ENCODE data around the gene ST8SIA3. TPM values are rescaled to one million over a fixed set of nuclear protein-coding genes. Genes with fewer than 3 reads are reported as not detected.
A peak's percentile ranks its signal among the peaks of the same experiment; 100 is the strongest.

The ST8SIA3 gene
- total and polyA plus RNA-seq, 5 experiments from 2014 or later: not detected

DNA sequence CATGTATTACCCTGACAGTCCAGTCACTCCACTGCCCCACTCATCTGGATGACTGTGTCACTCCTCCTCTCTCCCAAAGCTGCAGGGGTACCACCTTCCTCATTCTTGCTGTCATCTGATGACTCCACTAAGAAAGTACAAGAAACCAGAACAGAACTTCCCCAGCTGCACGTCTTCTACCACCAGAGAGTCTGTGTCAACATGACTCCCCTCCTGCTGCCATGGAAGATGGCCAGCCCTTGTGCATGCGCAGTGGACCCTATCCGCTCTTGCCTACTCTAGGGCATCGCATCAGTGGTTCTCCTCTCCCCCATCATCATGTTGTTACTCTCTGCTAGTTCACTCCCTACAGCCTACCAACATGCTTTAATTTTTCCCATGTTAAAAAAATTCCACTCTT, 14.5 kb upstream of the ST8SIA3 start:
- POLR2A ChIA-PET: no interaction called here
- H3K4me3 Mint-ChIP-seq: no peak overlapping the region
- H3K27ac Mint-ChIP-seq: peak overlapping the region in 1 of 10 donors; percentile 71
- ATAC-seq (no peak), DNase-seq (no peak)
- H3K36me3 Mint-ChIP-seq: no peaks in the 10 kb centered on the region
- peaks cover 0 to 20% (median 0%) of the 10 kb centered on the region in 9 donors for H3K9me3 Mint-ChIP-seq
- no peaks in the 10 kb centered on the region for H3K4me1 Mint-ChIP-seq
- peaks cover 17 to 73% (median 27%) of the 10 kb centered on the region in 5 donors for H3K27me3 Mint-ChIP-seq

DNA sequence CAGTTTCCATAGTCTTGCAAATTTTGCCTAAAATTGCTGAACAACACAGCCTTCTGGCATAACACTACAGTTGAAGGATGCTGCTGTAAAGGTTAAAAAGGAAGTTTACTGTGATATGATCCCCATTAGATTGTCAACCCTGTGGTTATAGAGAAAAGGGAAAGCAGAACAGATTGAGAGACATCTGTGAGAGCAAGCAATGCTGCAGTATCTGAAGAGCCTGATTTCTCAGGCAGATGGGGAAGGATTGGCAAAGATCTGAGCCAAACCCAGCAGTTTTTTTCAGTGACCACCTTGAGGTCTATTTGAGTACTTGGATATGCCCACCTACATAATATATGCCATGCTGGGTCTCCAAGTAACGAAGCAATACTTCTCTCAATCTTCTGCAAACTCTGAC, 8.5 kb upstream of the ST8SIA3 start:
- H3K4me3 Mint-ChIP-seq: no peak overlapping the region
- DNase-seq (no peak), ATAC-seq (no peak)
- POLR2A ChIA-PET: no interaction called here
- H3K27me3 Mint-ChIP-seq: peaks cover 14 to 69% (median 38%) of the 10 kb centered on the region in 5 donors
- no peaks in the 10 kb centered on the region for H3K4me1 Mint-ChIP-seq
- H3K27ac Mint-ChIP-seq: no peak overlapping the region
- H3K9me3 Mint-ChIP-seq: peaks cover 0 to 20% (median 0%) of the 10 kb centered on the region in 9 donors
- H3K36me3 Mint-ChIP-seq: no peaks in the 10 kb centered on the region

DNA sequence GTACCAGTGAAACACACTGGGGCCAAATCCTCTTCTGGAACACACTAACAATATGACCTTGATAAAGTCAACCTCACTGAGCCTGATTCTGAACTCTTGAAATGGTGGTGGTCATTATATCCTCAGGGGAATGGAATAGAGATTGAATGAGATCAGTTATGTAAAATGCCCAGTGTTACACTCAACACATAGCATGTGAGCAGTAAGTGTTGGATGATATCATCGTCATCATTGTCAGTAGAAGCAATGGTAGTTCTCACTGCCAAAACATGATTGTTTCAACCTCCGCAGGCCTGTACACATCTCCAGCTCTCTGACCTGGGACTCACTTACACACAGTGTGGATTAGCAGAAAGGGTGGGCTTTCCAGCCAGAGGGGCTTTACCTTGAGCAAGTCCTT, 5.5 kb upstream of the ST8SIA3 start:
- no peak overlapping the region for H3K4me3 Mint-ChIP-seq
- no peak overlapping the region for H3K27ac Mint-ChIP-seq
- H3K4me1 Mint-ChIP-seq: no peaks in the 10 kb centered on the region
- H3K9me3 Mint-ChIP-seq: peaks cover 0 to 8% (median 0%) of the 10 kb centered on the region in 9 donors
- DNase-seq: no peak
- H3K36me3 Mint-ChIP-seq: no peaks in the 10 kb centered on the region
- no peak for ATAC-seq
- POLR2A ChIA-PET: no interaction called here
- peaks cover 34 to 64% (median 34%) of the 10 kb centered on the region in 5 donors for H3K27me3 Mint-ChIP-seq

DNA sequence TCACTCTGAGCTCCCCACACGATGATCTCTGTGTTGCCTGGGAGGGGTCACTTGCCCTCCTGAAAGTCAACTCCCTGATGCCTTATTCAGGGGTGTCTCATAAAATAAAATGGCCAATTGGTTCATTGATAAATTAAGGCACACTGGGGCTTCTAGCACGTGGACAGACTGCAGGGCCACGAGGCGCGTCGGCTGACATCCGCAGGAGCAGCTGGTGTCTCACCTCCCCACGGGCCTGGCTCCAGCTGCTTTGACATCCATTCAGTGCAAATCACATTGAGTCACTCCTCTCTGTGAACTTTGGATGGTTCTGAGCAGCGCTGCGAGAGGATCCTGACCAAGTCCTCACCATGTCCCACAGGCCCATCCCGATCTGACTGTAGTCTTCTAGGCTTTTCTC, 4.6 kb upstream of the ST8SIA3 start:
- no peak for DNase-seq
- H3K27ac Mint-ChIP-seq: no peak overlapping the region
- POLR2A ChIA-PET: no interaction called here
- peaks cover 34 to 66% (median 36%) of the 10 kb centered on the region in 5 donors for H3K27me3 Mint-ChIP-seq
- H3K36me3 Mint-ChIP-seq: no peaks in the 10 kb centered on the region
- peaks cover 0 to 4% (median 0%) of the 10 kb centered on the region in 4 donors for H3K4me1 Mint-ChIP-seq
- peaks cover 0 to 9% (median 0%) of the 10 kb centered on the region in 9 donors for H3K9me3 Mint-ChIP-seq
- H3K4me3 Mint-ChIP-seq: no peak overlapping the region
- ATAC-seq: no peak

DNA sequence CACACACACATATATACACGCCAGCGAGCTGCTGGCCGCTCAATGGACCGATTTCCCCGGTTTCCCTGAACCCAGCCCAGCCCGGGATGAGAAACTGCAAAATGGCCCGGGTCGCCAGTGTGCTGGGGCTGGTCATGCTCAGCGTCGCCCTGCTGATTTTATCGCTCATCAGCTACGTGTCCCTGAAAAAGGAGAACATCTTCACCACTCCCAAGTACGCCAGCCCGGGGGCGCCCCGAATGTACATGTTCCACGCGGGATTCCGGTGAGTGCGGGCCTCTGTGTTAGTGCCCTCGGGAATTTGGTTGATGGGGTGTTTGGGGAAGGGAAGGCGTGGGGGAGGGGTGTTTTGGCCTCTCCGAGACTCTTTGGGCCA, 392 bp downstream of the ST8SIA3 start:
- peaks cover 47 to 84% (median 52%) of the 10 kb centered on the region in 5 donors for H3K27me3 Mint-ChIP-seq
- H3K4me3 Mint-ChIP-seq: peak overlapping the region in 1 of 10 donors; percentile 42
- H3K9me3 Mint-ChIP-seq: peaks cover 0 to 21% (median 13%) of the 10 kb centered on the region in 9 donors
- ATAC-seq (no peak), DNase-seq (no peak)
- H3K4me1 Mint-ChIP-seq: peaks cover 0 to 7% (median 5%) of the 10 kb centered on the region in 4 donors
- peaks cover 0 to 14% (median 3%) of the 10 kb centered on the region in 3 donors for H3K36me3 Mint-ChIP-seq
- POLR2A ChIA-PET: no interaction called here
- H3K27ac Mint-ChIP-seq: no peak overlapping the region

DNA sequence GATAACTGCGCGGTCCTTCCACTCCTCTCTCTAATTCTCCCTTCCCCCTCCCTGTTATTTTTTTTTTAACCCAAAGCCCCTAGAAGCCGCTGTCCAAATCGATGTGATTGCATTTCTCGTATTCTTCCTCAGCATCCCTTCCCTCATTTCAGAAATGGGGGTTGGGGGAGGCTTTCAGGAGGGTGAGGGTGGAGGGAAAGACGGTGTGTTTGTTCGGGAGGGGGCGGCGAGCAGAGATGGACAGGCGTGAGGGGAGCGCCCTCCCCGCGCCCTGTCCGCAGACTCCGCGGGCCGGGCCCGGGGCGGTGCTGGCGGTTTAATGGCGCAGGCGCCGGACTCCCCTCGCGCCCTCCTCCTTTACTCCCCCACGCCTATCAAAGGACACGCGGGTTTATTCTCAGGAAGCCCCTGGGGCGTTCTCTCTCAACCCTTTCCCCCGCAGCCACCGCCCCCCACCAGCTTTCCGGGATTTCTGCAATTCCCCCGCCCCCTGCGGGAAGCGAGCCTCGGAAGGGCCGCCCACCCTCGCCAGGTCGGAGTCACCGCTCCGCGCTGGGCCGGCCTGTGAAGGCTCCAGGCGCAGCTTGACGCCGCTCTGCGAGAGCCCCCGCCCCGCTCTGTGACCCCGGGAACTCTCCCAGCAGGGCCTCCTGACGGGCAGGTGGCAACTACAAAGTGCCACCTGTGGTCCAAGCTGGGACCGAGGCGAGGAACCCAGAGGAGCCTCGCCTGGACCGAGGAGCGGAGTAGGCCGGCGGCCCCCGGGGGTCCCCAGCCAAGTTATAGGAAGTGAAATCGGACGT, 981 bp downstream of the ST8SIA3 start:
- Mint-ChIP-seq H3K36me3 (peaks cover 0 to 14% (median 3%) of the 10 kb centered on the region in 3 donors), H3K27ac (no peak overlapping the region), H3K27me3 (peaks cover 45 to 84% (median 50%) of the 10 kb centered on the region in 5 donors), H3K4me1 (peaks cover 0 to 7% (median 5%) of the 10 kb centered on the region in 4 donors), H3K9me3 (peaks cover 0 to 21% (median 13%) of the 10 kb centered on the region in 9 donors), H3K4me3 (peak overlapping the region in 1 of 10 donors; percentile 54)
- POLR2A ChIA-PET: no interaction called here
- DNase-seq (no peak), ATAC-seq (no peak)

DNA sequence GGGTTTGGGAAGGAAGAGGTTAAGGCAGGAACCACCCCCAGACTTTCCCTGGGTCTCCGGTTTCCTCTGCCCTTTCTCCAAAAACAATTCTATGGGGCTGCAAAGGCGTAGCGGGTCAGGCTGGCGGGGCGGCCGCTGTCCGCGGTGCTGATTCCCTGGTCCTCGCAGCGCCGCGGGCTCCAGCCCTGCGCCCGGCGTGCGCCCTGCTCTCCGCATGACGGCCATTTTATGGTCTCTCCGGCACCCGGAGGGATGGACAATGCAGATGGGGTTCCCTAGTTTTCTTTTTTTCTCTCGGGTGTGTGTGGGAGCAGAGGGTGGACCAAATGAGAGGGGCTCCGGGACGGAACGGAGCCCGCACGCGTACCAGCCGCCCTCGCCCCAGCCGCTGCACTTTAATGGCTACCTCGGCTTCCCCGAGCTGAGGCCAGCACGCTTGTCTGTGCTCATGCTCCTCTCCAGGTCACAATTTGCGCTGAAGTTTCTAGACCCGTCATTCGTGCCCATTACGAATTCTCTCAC, 1.6 kb downstream of the ST8SIA3 start:
- no peak for ATAC-seq
- Mint-ChIP-seq H3K9me3 (peaks cover 0 to 21% (median 13%) of the 10 kb centered on the region in 9 donors), H3K36me3 (peaks cover 0 to 14% (median 3%) of the 10 kb centered on the region in 3 donors), H3K4me3 (peak overlapping the region in 2 of 10 donors; percentile 11 to 42), H3K4me1 (peaks cover 0 to 7% (median 5%) of the 10 kb centered on the region in 4 donors), H3K27me3 (peaks cover 50 to 89% (median 51%) of the 10 kb centered on the region in 5 donors), H3K27ac (no peak overlapping the region)
- POLR2A ChIA-PET: no interaction called here
- DNase-seq: no peak

DNA sequence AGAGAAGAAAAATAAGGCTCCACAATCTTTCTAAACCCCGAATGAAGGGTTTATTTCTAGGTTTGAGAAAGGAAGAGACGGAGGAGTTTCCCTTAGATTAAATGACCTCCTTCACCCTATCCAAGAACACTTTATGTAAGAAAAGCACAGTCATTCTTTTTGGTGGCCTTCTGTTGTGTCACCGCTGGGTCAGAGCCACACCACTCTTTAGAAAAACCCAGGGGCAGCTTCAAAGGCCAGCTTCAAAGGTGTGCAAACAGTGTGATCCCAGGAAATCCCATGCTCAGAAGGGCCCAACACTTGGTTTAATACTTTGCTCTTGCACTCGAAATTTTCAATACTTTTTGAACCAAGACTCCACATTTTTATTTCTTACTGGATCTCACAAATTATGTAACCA, 7.1 kb downstream of the ST8SIA3 start:
- Mint-ChIP-seq H3K9me3 (peaks cover 0 to 17% (median 9%) of the 10 kb centered on the region in 9 donors), H3K36me3 (peaks cover 0 to 10% (median 3%) of the 10 kb centered on the region in 3 donors), H3K27ac (no peak overlapping the region), H3K4me1 (no peaks in the 10 kb centered on the region), H3K4me3 (no peak overlapping the region), H3K27me3 (peaks cover 21 to 84% (median 34%) of the 10 kb centered on the region in 5 donors)
- no peak for DNase-seq
- no peak for ATAC-seq
- POLR2A ChIA-PET: no interaction called here

DNA sequence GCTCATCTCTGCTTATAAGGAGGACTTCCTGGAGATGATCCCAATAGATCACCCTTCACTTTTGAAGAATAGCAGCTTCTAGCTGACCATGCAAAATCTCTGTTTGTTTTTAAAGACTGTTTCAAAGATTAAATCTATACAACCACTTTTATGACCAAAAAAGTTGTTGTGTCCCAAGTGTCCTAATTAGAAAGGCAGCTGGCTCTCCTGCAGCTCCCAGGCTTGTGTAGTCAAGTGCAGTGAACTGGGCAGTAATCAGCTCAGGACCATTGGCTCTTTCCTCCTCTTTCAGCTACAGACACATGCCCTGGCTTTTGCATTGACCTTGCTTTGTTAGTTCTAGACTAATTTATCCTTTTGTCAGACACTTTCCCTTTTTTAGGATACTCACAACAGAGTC, 10.4 kb downstream of the ST8SIA3 start:
- Mint-ChIP-seq H3K4me1 (no peaks in the 10 kb centered on the region), H3K4me3 (no peak overlapping the region), H3K9me3 (peaks cover 0 to 9% (median 0%) of the 10 kb centered on the region in 9 donors), H3K27ac (no peak overlapping the region), H3K36me3 (no peaks in the 10 kb centered on the region), H3K27me3 (peaks cover 6 to 70% (median 23%) of the 10 kb centered on the region in 5 donors)
- ATAC-seq (no peak), DNase-seq (no peak)
- POLR2A ChIA-PET: no interaction called here

DNA sequence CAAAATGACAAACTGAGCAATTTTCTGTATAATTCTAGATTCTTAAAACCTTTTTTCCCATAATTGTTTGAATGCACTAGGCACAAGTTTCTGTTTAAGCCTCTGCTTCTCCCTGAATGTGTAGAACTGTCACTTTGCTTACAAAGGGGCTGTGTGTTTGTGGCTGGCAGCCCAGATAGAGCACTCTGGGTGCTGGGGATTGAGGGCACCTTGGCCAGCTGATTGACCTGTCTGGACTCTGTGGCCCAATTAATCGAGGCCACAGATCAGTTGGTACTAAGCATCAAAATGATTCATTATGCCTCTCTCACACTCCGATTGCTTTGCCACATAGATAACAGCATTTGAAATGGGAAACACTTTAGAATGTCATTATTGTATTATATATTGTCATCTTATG, 12.1 kb downstream of the ST8SIA3 start:
- no peaks in the 10 kb centered on the region for H3K36me3 Mint-ChIP-seq
- ATAC-seq: no peak
- no peak overlapping the region for H3K4me3 Mint-ChIP-seq
- POLR2A ChIA-PET: no interaction called here
- H3K27me3 Mint-ChIP-seq: peaks cover 8 to 70% (median 18%) of the 10 kb centered on the region in 5 donors
- no peak for DNase-seq
- no peaks in the 10 kb centered on the region for H3K4me1 Mint-ChIP-seq
- peaks cover 0 to 9% (median 0%) of the 10 kb centered on the region in 9 donors for H3K9me3 Mint-ChIP-seq
- H3K27ac Mint-ChIP-seq: no peak overlapping the region

DNA sequence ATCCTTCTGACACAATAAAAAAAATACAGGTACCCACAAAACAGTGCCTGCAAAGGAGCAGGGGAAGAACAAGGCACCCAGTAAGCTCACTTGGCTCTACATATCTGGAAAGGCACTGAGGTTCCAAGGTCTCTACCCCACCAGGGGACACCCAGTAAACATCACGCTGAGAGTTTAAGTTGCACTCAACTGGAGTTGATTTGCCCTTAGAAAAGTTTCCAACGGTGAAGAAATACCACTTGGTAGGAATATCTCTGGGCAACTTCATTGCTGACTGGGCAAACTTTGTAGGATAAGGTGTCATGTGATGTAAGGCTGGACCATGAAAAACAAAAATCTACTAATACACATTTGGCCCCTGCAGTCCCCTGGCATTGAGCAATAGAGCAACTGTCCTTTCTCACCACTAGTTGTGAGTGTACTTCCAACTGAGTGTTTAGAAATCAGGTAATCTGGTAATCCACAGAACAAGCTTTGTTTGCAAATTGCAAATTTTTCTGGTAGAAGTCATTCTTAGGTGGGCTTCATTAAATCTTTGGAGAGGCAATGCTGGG, 14.2 kb downstream of the ST8SIA3 start:
- POLR2A ChIA-PET: no interaction called here
- Mint-ChIP-seq H3K9me3 (no peaks in the 10 kb centered on the region), H3K27me3 (peaks cover 8 to 58% (median 12%) of the 10 kb centered on the region in 5 donors), H3K4me1 (no peaks in the 10 kb centered on the region), H3K27ac (no peak overlapping the region), H3K4me3 (no peak overlapping the region), H3K36me3 (no peaks in the 10 kb centered on the region)
- ATAC-seq (no peak), DNase-seq (no peak)

DNA sequence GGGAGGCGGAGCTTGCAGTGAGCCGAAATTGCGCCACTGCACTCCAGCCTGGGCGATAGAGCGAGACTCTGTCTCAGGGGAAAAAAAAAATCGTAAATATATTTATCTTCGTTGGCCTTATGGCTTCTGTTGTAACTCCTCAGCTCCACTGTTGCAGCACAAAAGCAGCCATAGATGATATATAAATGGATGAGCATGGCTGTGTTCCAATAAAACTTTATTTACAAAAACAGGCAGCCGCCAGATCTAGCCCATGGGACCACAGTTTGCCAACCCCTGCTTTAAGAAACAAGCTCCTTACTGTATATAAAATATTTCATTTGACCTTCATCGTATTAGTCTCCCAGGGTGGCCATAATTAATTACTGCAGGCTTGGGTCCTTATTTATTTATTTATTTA, 20.1 kb downstream of the ST8SIA3 start:
- ATAC-seq (no peak), DNase-seq (no peak)
- Mint-ChIP-seq H3K4me1 (no peaks in the 10 kb centered on the region), H3K27ac (no peak overlapping the region), H3K27me3 (peaks cover 8 to 49% (median 16%) of the 10 kb centered on the region in 5 donors), H3K36me3 (no peaks in the 10 kb centered on the region), H3K4me3 (no peak overlapping the region), H3K9me3 (peaks cover 0 to 2% (median 0%) of the 10 kb centered on the region in 9 donors)
- POLR2A ChIA-PET: no interaction called here

DNA sequence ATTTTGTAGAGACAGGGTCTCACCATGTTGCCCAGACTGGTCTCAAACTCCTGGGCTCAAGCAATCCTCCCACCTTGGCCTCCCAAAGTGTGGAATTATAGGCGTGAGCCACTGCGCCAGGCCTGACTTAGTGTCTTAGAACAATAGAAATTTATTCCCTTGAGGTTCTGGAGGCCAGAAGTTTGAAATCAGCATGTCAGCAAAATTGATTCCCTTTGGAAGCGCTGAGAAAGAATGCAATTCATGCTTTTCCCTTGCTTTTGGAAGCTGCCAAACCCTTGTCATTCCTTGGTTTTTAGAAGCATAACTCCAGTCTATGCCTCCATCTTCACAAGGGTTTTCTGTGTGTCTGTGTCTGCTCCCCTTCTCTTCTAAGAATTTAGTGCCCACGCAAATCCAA, 20.7 kb downstream of the ST8SIA3 start:
- POLR2A ChIA-PET: no interaction called here
- no peaks in the 10 kb centered on the region for H3K4me1 Mint-ChIP-seq
- H3K36me3 Mint-ChIP-seq: no peaks in the 10 kb centered on the region
- DNase-seq (no peak), ATAC-seq (no peak)
- no peak overlapping the region for H3K4me3 Mint-ChIP-seq
- H3K27me3 Mint-ChIP-seq: peaks cover 8 to 43% (median 17%) of the 10 kb centered on the region in 5 donors
- H3K9me3 Mint-ChIP-seq: peaks cover 0 to 2% (median 0%) of the 10 kb centered on the region in 9 donors
- H3K27ac Mint-ChIP-seq: no peak overlapping the region

Data from naive thymus-derived CD8-positive, alpha-beta T cell (primary cell).